ENCODE measurements around the gene SOAT1. TPM values are rescaled to one million over a fixed set of nuclear protein-coding genes. Genes with fewer than 3 reads are reported as not detected.
"Not testable (repeated sequence)": the region's sequence is repeated elsewhere in the genome, so short reads cannot be mapped to it uniquely, and the experiment has no call there.

The SOAT1 gene
- total RNA-seq, 2 experiments from 2014 or later: 58.3 to 62.8 TPM

DNA sequence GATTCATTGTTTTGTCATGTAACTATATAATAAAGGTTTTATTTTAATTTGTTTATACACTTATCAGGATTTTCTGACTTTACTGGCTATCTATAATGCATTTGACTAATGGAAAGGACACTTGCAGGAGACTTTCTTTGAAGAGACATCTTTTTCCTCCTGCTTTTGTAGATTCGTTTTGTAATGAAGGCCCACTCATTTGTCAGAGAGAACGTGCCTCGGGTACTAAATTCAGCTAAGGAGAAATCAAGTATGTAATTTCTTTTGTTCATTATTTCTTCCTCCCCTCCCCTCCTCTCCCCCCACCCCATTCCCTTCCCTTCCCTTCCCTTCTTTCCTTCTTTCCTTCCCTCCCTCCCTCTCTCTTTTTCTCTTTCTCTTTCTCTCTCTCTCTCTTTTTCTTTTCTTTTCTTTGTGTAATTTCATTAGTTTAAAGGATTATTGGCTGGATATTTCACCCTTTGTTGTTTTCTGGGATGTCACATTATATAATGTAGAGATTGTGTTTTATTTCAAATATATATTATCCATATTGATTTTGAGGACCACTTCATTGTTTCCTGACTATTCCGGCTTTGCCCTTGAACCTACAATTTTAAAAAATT lies 48.4 kb downstream of the SOAT1 start:
- no peaks in the 10 kb centered on the region for H3K27me3 Mint-ChIP-seq
- no peak for DNase-seq
- no peaks in the 10 kb centered on the region for H3K9me3 Mint-ChIP-seq
- peaks cover 25% of the 10 kb centered on the region for H3K36me3 Mint-ChIP-seq
- POLR2A ChIA-PET: no interaction called here
- no peak overlapping the region for H3K4me3 Mint-ChIP-seq
- no peak for ATAC-seq (ENCODE audit: low read depth)
- H3K27ac Mint-ChIP-seq: no peak overlapping the region
- peaks cover 6% of the 10 kb centered on the region for H3K4me1 Mint-ChIP-seq

DNA sequence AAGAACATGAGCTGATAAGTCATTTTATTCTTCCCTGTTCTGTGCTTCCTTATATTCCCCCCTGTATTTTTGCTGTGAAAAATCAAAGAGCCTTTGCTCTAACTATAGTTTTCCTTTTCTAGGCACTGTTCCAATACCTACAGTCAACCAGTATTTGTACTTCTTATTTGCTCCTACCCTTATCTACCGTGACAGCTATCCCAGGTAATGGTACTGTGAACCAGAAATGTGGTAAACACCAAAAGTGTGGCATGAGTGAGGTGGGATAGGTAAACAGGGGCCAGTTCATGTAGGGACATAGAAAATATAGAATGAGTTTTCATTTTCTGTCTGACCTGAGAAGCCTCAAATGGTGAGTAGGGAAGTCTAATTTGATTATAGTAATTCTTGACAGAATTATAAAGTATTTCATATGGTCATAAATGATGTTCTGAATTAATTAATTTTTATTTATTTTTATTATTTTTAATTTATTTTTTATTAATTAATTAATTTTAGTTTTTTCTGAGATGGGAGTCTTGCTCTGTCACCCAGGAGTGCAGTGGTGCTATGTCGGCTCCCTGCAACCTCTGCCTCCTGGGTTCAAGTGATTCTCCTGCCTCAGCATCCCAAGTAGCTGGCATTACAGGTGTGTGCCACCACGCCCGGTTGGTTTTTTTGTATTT lies 49.3 kb downstream of the SOAT1 start:
- no peak for ATAC-seq (ENCODE audit: low read depth)
- H3K27me3 Mint-ChIP-seq: no peaks in the 10 kb centered on the region
- POLR2A ChIA-PET: no interaction called here
- peaks cover 6% of the 10 kb centered on the region for H3K4me1 Mint-ChIP-seq
- H3K27ac Mint-ChIP-seq: no peak overlapping the region
- peaks cover 30% of the 10 kb centered on the region for H3K36me3 Mint-ChIP-seq
- no peak for DNase-seq
- H3K9me3 Mint-ChIP-seq: no peaks in the 10 kb centered on the region
- no peak overlapping the region for H3K4me3 Mint-ChIP-seq

GRCh38 chr1:179351281-179351680 lies 57.7 kb downstream of the SOAT1 start:
- H3K4me3 Mint-ChIP-seq: no peak overlapping the region
- no peak overlapping the region for H3K27ac Mint-ChIP-seq
- POLR2A ChIA-PET: no interaction called here
- no peak for DNase-seq
- H3K4me1 Mint-ChIP-seq: peaks cover 2% of the 10 kb centered on the region
- H3K27me3 Mint-ChIP-seq: no peaks in the 10 kb centered on the region
- no peaks in the 10 kb centered on the region for H3K9me3 Mint-ChIP-seq
- peaks cover 39% of the 10 kb centered on the region for H3K36me3 Mint-ChIP-seq
- ATAC-seq (ENCODE audit: low read depth): no peak

GRCh38 chr1:179352236-179352635 lies 58.6 kb downstream of the SOAT1 start:
- Mint-ChIP-seq H3K4me3 (no peak overlapping the region), H3K27me3 (no peaks in the 10 kb centered on the region), H3K36me3 (peaks cover 38% of the 10 kb centered on the region), H3K27ac (no peak overlapping the region), H3K9me3 (no peaks in the 10 kb centered on the region), H3K4me1 (peaks cover 2% of the 10 kb centered on the region)
- POLR2A ChIA-PET: interaction anchor here (0.9 kb wide), 1 partner anchor 13 kb away, joined by 3 read pairs; the partner anchor contains the start of gene AXDND1
- no peak for ATAC-seq (ENCODE audit: low read depth)
- DNase-seq: no peak

DNA sequence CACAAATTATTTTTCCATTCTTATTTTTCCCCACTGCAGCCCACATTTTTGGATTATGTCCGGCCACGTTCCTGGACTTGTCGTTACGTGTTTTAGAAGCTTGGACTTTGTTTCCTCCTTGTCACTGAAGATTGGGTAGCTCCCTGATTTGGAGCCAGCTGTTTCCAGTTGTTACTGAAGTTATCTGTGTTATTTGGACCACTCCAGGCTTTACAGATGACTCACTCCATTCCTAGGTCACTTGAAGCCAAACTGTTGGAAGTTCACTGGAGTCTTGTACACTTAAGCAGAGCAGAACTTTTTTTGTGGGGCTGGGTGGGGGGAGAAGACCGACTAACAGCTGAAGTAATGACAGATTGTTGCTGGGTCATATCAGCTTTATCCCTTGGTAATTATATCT lies 59.9 kb downstream of the SOAT1 start:
- ATAC-seq (ENCODE audit: low read depth) (no peak), DNase-seq (no peak)
- POLR2A ChIA-PET: interaction anchor here (0.6 to 0.8 kb wide), 2 partner anchors 19 to 60 kb away, joined by 3 to 6 read pairs; partner anchors contain the start of gene SOAT1
- peaks cover 2% of the 10 kb centered on the region for H3K4me1 Mint-ChIP-seq
- H3K9me3 Mint-ChIP-seq: no peaks in the 10 kb centered on the region
- no peak overlapping the region for H3K4me3 Mint-ChIP-seq
- H3K36me3 Mint-ChIP-seq: peaks cover 33% of the 10 kb centered on the region
- H3K27me3 Mint-ChIP-seq: no peaks in the 10 kb centered on the region
- H3K27ac Mint-ChIP-seq: no peak overlapping the region

DNA sequence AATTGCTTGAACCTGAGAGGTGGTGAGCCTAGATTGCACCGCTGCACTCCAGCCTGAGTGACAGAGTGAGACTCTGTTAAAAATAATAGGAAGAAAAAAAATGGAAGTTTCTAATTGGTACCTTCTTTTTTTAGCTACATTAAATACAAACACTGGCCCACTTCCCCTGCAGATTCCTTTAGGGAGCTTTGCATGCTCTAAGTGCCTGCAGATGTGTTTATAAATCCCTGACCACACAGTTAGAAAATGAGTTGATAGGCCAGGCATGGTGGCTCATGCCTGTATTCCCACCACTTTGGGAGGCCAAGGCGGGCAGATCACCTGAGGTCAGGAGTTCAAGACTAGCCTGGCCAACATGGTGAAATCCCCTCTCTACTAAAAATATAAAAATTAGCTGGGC lies 68.0 kb downstream of the SOAT1 start:
- ATAC-seq (ENCODE audit: low read depth); H3K36me3 Mint-ChIP-seq; H3K4me1 Mint-ChIP-seq; H3K9me3 Mint-ChIP-seq; H3K4me3 Mint-ChIP-seq; POLR2A ChIA-PET; H3K27me3 Mint-ChIP-seq; H3K27ac Mint-ChIP-seq; DNase-seq: not testable (repeated sequence)

DNA sequence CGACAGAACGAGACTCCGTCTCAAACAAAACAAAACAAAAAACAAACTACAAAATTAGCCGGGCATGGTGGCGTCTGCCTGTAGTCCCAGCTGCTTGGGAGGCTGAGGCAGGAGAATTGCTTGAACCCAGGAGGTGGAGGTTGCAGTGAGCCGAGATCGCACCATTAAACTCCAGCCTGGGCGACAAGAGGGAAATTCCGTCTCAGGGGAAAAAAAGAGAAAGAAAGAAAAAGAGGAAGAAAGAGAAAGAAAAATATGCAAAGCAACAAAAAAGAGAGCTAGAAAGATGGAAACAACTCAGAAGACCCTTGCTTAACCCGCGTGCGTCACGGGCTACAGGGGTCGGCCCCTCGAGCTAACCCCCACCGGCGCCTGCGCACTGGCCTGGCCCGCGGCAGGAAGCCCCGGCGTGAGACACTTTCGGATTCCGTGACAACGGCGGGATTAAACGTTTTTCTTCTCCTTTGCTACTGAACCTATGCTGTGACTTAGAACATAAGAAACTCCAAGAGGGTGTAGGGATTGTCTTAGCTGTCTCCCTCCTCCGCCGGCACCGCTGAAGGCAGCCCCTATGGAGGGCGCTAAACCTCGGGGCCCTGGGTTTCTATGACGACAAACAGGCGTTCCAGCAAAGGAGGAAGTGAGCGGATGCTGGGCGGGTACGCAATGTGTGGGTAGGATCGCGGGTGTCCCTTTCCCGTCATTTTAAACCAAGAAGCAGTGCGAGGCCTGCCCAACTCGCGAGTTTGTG lies 71.9 kb downstream of the SOAT1 start, which contains the start of gene AXDND1:
Gene AXDND1 (plus strand): TSS at position 630 of the 751 bp plus-strand sequence. CDS start 539 bp downstream, outside the sequence.
- Mint-ChIP-seq H3K36me3 (no peaks in the 10 kb centered on the region), H3K27ac (peak within 1 kb of the TSS; percentile 99), H3K27me3 (no peaks in the 10 kb centered on the region), H3K9me3 (no peaks in the 10 kb centered on the region), H3K4me3 (peak within 1 kb of the TSS; percentile 86), H3K4me1 (peaks cover 8% of the 10 kb centered on the region)
- ATAC-seq (ENCODE audit: low read depth) (peak; percentile 93), DNase-seq (peak; percentile 86)
- POLR2A ChIA-PET: interaction anchor here (0.7 to 3.0 kb wide), 7 partner anchors 13 to 284 kb away, joined by 3 to 24 read pairs (median 3); partner anchors contain the start of genes SOAT1 and TOR3A

- no peaks in the 10 kb centered on the region for H3K27me3 Mint-ChIP-seq
- peak overlapping the region; percentile 86 for H3K4me3 Mint-ChIP-seq
- DNase-seq (no peak), ATAC-seq (ENCODE audit: low read depth) (no peak)
- H3K36me3 Mint-ChIP-seq: no peaks in the 10 kb centered on the region
- POLR2A ChIA-PET: interaction anchor here (0.7 to 3.0 kb wide), 6 partner anchors 14 to 285 kb away, joined by 3 to 24 read pairs (median 4); partner anchors contain the start of genes SOAT1 and TOR3A
- H3K4me1 Mint-ChIP-seq: peaks cover 8% of the 10 kb centered on the region
- peak overlapping the region; percentile 99 for H3K27ac Mint-ChIP-seq
- no peaks in the 10 kb centered on the region for H3K9me3 Mint-ChIP-seq
Measured at GRCh38 chr1:179366093-179366800, 72.7 kb downstream of the SOAT1 start.

GRCh38 chr1:179369751-179370341 lies 76.2 kb downstream of the SOAT1 start:
- H3K9me3 Mint-ChIP-seq: no peaks in the 10 kb centered on the region

GRCh38 chr1:179372160-179372559 lies 78.6 kb downstream of the SOAT1 start:
- no peak for DNase-seq
- Mint-ChIP-seq H3K27ac (peak overlapping the region; percentile 21), H3K4me1 (peaks cover 4% of the 10 kb centered on the region), H3K27me3 (no peaks in the 10 kb centered on the region), H3K9me3 (no peaks in the 10 kb centered on the region), H3K4me3 (no peak overlapping the region), H3K36me3 (no peaks in the 10 kb centered on the region)
- POLR2A ChIA-PET: no interaction called here
- ATAC-seq (ENCODE audit: low read depth): no peak

More at GRCh38 chr1:179369751-179370341, 76.2 kb downstream of the SOAT1 start:
- no peak overlapping the region for H3K27ac Mint-ChIP-seq
- H3K27me3 Mint-ChIP-seq: no peaks in the 10 kb centered on the region
- DNase-seq (no peak), ATAC-seq (ENCODE audit: low read depth) (no peak)
- H3K4me1 Mint-ChIP-seq: peaks cover 8% of the 10 kb centered on the region
- H3K4me3 Mint-ChIP-seq: no peak overlapping the region
- H3K36me3 Mint-ChIP-seq: no peaks in the 10 kb centered on the region
- POLR2A ChIA-PET: no interaction called here

DNA sequence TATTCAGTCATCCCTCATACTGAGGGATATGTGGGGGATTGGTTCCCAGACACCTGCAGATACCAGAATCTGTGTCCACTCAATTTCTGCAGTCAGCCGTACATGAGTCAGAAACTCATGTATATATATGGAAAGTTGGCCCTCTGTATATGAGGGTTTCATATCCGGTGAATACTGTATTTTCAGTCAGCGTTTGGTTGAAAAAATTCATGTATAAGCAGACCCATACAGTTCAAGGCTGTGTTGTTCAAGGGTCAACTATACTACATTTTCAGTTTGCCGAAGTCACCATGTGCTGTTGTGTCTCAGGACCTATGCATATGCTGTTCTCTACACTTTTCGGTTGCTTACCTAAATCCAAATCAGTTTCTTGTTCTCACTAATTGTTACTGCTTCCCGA lies 82.6 kb downstream of the SOAT1 start:
- Mint-ChIP-seq H3K4me1 (no peaks in the 10 kb centered on the region), H3K36me3 (no peaks in the 10 kb centered on the region), H3K4me3 (no peak overlapping the region), H3K27ac (no peak overlapping the region), H3K27me3 (peaks cover 3% of the 10 kb centered on the region), H3K9me3 (no peaks in the 10 kb centered on the region)
- DNase-seq (no peak), ATAC-seq (ENCODE audit: low read depth) (no peak)
- POLR2A ChIA-PET: no interaction called here

- DNase-seq (no peak), ATAC-seq (ENCODE audit: low read depth) (no peak)
- H3K4me3 Mint-ChIP-seq: no peak overlapping the region
- peaks cover 3% of the 10 kb centered on the region for H3K27me3 Mint-ChIP-seq
- H3K27ac Mint-ChIP-seq: no peak overlapping the region
- H3K9me3 Mint-ChIP-seq: no peaks in the 10 kb centered on the region
- H3K36me3 Mint-ChIP-seq: no peaks in the 10 kb centered on the region
- POLR2A ChIA-PET: no interaction called here
- H3K4me1 Mint-ChIP-seq: no peaks in the 10 kb centered on the region
Measured at GRCh38 chr1:179380299-179380698, 86.7 kb downstream of the SOAT1 start.

DNA sequence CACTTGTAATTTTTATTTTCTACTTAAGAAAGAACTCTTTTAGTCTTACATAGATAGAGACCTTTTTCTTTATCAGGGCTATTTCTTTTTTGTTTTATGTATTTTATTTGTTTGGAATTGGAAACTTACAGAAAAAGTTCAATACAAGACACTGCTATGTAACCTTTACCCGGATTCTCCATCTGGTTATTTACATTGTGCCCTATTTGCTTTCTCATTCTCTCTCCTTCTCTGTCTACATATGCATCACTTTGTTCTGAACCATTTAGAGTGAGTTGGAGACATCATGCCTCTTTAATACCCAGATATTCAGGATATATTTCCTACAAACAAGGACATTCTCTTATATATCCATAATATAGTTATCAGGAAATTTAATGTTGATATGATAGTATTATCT lies 90.4 kb downstream of the SOAT1 start:
- H3K4me3 Mint-ChIP-seq: no peak overlapping the region
- no peaks in the 10 kb centered on the region for H3K9me3 Mint-ChIP-seq
- H3K27ac Mint-ChIP-seq: no peak overlapping the region
- ATAC-seq (ENCODE audit: low read depth): no peak
- no peaks in the 10 kb centered on the region for H3K4me1 Mint-ChIP-seq
- no peaks in the 10 kb centered on the region for H3K36me3 Mint-ChIP-seq
- DNase-seq: no peak
- POLR2A ChIA-PET: no interaction called here
- H3K27me3 Mint-ChIP-seq: peaks cover 3% of the 10 kb centered on the region
